GM19468 (cell line): ENCODE measurements around the gene OPCML.

ENCODE experiments used
- ATAC-seq: cut with Tn5 transposase; IDR thresholded peaks from one replicate; pipeline ENCODE4 v1.9.1; 2021; ENCODE audit warnings: mild to moderate bottlenecking, moderate library complexity, moderate number of reproducible peaks; ENCODE audit not compliant: unreplicated experiment; ENCODE audit errors: extremely low read depth

OPCML gene

DNA sequence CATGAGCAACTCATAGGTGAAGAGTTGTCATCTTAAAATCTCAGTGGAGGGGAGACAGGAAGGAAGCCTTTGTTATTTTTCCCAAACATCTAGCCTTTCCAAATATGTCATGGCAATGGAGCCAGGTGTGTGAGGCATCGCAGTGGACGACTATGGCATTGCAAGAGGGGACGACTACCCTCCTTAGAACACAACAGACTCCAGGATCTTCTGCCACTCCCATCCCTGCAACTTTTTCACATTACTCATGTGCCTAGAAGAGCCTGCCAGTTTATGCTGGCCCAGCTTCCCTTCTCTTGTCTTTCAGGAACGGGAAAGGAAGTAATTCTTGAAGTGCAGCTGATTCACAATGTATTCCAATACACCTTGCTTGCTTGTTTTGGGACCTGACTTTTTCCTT lies 1008.4 kb downstream of the OPCML start:
- ATAC-seq: no peak

DNA sequence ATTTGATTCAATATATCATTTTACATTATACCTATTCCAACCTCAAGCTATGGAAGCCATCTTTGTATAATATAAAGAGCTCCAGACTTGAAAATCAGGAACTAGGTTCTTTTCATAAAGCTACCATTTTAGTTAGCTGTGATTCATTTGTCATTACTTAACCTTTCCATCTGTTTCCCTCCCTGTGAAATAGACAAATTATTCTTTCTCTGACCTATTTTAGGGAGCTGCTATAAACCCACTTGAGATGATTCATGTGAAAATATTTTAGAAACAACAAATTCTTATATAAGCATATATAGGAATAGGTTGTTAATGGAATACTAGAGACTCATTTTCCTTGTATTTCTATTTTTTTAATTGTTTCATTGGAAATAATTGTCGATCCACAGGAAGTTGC lies 1012.1 kb downstream of the OPCML start:
- ATAC-seq: no peak

DNA sequence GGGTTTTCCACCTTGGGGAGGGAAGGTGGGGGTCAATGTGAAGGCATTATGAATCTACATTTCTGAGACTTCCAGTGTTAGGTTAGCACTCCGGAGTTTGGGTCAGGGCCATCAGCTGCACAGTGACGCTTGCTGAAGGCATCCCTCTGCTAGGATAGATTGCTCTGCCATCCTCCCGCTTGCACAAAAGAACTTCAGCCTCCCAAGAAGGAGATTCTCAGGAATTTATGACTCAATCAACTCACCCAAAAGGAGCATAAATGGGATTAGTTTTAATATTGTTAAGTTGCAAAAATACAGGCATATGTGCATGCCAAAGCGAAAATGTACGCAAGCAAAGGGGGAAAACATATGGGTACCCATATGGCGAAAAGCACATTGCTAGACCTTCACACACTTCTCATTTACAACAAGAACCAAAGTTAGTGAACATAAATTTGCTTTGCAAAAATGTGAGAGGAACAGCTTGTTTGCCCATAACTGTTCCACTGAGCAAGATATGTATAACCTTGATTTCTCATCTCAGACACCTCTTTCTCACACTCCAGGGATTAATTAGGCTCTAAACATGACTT lies 1013.0 kb downstream of the OPCML start:
- no peak for ATAC-seq

DNA sequence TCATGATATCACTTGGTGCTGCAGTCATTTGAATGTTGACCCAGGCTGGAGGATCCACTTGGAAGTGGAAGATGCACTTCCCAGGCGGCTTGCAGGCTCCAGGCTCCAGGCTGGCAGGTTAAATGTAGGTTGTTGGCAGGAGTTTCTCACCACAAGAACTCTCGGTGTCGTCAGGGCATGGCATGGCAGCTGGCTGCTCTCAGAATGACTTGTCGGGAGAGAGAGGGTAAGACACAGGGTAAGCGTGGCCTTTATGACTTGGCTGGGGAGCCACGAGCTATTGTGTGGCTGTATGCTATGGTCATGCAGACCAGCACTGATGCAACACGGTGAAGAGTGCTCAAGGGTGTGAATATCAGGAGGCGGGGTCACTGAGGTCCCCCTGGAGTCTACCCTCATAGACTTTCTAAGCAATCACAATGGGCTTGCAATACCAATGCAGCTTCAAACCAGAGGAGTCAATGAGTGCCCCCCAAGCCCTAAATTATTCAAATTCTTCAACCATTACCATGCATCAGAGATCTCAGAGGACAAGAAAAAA lies 1027.7 kb downstream of the OPCML start:
- no peak for ATAC-seq

DNA sequence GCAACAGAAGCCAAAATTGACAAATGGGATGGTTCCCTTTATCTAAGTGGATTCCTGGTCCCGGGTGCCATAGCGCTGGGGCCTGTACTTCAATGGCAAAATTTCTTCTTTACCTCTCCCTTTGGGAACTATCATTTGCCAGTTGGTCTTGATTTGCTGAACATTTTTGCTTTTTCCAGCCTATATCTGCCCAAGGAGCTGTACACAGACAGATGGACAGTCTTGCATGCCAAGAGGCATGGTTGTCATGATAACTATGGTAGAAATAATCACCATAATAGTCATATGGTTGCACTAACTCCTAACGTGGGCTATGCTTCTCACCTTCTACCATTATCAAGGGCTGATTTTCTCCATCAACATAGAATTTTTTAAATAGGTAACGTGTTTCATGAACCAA lies 1030.9 kb downstream of the OPCML start:
- ATAC-seq: no peak

DNA sequence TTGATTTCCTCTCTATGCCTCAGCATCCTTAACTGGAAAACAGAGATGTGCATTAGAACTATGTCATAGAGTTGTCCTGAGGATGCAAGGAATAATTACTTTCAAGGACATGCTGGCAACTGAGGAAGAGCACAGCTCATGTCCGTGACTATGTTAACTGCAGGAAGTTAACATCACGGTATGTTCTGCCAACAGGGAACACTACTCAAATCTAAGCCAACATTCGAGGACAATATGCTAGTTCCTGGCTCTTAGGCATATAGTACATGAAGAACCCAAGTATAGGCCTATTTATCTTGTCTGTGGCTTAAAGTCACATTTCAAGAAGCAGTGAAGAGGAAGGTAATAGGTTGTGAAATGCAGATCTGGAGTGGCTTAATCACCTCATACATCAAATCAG lies 1032.6 kb downstream of the OPCML start:
- no peak for ATAC-seq

DNA sequence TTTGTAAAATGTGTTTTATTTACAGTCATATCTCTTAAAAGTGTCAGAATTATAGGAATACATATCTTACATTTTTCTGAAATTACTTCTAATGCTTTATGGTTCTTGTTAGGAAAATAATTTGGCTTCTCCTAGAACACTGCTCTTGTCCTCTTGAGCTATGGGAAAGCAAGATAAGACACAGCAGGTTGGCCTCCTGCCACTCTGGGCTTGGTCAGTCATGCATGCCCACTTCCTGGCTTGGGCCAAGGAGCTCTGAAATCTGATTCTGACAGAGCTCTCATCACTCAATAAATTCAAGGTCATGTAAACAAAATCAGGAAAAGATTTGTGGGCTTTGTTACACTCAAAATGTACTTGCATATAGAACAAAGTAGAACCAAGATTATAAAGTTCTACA lies 1036.0 kb downstream of the OPCML start:
- ATAC-seq: no peak

DNA sequence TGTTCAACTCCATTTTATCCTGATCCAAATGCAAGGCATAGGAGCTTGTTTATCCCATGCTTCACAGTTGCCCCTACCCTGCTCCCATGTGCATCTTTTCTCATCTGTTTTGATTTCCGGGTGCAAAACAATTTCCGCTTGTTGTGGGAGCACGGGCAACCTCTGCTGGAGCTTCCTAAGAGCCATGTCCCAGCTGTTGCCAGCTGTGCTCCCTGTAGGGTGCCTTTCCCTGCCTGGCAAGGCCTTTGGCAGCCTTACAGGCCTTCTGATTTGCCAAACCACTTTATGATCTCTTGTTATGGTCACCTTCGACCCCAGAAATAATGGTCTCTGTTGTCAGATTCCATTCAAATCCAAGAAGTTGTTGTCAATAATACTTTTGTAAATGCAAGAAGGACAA lies 1038.5 kb downstream of the OPCML start:
- no peak for ATAC-seq

DNA sequence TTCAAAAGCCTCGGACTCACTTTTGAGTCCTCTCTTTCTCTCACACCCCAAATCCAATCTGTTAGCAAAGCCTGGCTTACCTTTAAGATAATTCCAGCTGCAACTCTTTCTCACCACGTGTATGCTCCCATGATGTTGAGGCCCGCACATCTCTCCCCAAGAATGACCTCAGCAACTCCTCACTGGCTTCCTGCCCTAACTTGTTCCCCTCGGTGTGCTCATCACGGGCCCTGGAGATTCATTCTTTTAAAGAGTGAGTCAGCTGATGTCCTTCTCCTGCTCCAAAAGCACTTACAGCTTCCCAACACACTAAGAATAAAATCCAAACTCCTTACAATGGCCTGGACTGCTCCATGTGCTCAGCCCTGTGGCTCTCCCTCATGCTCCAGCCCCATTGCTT lies 1041.3 kb downstream of the OPCML start:
- ATAC-seq: no peak

DNA sequence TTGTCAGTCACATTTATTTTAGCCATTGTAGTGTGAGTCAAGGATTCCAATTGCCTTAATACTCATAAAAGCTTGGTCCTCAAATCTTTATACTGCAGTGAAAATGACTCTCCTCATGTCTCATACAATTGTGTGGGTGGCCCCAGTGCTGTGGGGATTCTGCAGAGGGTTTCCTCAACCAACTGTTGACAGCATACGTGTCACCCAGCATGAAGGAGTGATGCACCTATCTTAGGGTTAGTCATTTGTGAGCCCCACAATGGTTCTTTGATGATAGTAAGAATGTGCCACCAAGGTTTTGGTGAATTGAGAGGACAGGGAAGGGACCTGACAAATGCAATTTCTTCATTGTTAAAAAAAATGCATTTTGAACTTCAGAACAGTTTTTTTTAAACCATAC lies 1046.2 kb downstream of the OPCML start:
- no peak for ATAC-seq

DNA sequence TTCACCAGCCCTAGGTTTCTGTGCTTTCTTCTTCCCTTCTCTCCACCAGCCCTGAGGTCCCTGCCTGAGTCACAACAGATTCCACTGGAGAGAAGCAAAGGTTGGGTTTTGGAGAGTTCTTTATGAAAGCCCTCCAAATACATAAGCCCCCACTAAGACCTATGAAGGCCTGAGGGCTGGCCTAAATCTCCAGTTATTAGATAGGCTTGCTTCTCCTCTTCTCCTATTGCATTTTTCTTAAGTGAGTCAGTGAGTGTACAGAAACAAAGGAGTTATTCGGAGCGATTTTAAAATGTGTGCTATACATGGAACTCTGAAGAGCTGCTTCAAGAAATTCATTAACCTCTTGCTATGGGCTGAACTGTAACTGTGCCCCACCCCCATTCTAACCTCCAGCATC lies 1057.3 kb downstream of the OPCML start:
- ATAC-seq: no peak

DNA sequence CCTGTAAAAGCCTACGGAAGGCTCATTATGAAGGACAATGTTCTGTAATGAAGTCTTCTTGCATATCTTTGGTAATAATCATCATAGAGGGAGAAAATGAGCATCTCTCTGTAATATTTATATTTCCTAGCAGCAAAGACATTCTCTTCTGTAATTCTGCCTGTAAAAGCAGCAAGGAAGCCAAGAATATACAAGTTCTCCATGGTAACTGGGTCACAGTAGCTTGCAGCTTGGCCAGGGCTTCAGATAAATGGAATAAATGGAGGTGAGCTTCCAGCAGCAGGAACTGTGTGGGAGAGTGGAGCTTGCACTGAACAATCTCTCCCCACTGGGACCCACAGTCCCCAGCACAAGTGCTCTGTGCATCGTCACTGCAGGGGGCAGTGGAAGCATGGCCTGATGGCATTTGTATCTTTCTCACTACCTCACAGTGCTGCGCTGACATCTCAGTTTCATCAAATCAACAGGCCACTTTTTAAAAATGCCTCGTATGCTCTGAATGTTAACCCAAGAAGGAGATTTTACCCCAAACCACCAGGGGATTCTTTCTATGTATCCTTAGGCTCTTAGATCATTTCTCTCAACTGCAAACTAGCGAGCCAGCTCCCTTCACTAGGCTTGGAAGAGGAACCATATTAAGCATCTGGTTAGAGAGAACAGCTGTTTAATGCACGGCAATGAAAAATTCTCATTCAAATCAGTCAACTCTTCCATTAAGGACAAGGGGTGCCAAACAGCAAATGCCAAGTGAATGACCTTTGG lies 1059.7 kb downstream of the OPCML start:
- no peak for ATAC-seq

DNA sequence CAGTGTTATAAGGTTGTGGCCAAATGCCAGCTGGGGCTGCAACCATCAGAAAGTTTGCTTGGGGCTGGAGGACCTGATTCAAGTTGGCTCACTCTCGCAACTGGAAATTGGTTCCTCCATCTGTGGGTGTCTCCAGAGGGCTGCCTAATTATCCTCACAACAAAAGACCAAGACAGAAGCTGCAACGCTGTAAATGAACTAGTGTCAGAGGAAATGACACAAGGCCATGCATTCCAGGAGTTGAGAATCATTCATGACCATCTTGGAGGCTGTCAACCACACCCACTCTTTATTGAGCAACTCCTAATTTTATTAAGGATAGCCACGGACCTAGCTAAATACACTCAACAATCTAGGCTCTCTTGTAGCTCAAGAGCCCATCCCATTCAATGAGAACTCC lies 1060.8 kb downstream of the OPCML start:
- ATAC-seq: no peak

DNA sequence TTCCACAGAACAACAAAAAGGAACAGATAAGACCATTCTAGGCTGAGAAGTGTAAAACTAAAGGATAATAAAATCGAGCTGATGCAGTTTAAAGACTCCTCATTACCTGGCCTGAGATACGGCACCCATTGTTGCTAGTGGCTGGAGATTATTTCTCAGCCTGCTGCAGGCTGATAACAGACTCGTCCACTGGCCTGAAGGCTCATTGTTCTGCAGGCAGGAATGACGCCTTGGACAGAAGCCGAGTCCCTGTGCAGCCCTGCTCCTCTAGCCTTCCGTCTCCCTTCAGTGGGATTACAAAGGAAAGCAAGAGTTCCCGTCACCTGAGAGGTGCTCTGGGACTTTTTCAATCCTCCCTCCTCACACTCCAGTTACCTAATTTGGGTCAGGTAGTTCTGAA lies 1065.3 kb downstream of the OPCML start:
- no peak for ATAC-seq

DNA sequence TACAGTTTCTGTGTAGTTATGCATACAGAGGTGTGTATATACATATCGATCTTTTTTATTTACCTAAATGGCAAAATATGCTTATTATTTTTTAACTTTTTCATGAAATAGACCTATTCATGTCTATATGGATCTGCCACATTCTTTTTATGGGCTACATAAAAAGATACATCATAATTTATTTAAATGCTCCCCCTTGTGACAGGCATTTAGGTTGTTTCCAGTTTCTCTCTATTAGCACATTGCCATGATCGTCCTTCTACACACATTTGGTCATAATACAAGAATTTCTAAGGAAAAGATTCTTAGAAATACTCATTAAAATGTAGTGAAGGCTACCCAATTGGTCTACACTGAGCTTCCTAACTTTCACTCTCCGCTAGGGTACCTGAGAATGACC lies 1067.4 kb downstream of the OPCML start:
- ATAC-seq: no peak

DNA sequence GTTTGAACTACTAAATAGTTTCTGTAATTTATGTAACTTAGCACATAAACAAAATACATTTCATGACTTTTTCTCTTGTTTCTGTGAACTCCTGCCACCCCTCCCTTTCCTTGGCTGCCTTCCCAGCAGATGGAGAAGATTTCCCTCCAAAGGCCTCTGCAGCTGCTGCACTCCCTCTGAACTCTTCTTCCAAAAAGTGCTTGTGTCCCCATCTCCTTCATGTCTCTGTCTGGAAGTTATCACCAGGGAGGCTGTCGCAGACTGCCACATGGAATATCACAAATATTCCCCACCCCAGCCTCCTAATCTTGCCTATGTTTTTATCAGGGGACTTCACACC lies 1068.3 kb downstream of the OPCML start:
- no peak for ATAC-seq

DNA sequence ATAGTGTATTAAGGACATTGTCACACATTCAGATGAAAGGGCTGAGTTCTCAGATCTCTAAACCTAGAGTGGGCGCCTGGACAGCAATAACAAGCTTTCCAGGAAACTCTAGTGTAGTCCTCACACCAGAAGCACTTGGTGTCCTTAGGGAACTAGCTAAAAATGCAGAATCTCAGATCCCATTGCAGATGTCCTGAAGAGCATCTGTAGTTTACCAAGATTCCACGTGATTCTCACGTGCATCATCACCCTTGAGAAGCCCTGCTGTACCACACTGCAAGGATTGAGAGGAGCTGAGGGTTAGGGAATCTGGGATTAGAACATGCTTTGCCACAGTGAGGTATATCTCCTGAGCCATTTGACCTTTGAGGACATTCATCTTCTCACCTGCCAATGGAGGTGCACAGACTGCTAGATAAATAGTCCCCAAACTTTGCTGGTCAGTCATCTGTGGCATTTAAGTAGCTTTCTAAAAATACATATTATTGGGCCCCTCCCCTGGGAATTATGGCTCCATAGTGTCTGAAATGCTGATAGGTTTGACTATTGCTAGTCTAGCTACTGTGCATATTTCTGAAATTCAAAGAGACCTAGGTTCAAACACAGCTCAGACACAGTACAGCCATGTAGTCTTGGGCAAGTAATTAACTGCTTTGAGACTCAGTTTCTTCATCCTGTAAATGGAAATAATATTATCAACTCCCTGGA lies 1068.9 kb downstream of the OPCML start:
- ATAC-seq: no peak

DNA sequence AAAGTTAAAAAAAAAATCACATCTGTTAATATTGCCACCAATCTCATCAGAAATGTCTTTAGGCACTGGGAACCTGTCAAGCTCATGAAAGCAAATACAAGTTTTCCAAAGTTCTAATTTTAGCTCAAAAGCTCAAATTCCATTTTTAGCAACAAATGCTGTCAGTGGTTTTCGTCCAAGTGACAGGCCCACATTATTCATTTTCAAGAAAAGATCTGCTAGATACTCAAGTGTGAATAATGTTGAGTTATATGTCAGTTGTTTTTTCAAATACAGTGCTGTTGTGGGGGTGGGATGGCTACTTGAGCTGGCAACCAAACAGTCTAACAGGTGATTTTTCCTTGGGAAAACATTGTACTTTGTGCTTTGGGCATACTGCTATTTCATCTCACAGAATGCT lies 1072.6 kb downstream of the OPCML start:
- no peak for ATAC-seq

DNA sequence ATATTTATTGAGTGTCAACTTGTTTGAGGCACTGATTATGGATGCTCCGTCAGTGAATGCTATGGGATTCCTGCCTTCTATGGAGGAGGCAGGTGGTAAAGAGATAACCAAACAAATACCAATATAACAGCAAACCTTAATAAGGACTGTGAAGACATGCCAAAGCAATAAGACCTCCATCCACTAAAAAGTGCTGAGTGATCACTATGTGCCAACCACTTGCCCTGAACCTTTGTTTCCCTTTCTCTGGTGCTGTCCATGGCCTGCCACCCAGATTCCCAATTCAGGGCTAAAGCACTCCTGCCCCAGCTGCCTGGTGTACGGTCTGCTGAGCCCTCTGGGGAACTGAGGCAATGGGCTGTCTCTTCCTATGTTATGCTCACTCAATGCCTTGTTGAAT lies 1074.9 kb downstream of the OPCML start:
- no peak for ATAC-seq

DNA sequence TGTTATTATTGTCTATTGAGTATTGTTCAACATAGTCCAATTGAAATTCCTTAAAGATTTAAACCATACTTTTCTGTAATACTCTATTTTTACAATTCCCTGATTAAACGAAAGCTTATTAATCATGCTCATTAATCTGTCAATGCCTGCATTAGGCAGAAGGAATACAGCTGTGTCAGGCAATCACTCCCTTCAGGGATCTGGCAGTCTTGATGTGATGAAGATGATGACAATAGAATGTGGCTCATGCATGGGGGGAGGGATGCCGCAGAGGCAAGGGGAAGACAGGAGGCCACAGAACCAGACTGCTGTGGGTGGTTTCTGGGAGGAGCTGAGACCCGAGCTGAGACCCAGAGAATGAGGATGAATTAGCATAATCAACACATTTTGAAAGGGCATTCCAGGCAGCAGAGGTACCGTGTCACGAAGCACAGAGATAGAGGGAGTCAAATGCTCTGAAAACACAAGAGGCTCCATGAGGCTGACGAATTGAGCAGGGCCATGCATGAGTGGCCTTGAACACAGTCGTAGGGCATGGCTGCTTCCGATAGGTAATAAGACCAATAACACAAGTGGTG lies 1075.5 kb downstream of the OPCML start:
- ATAC-seq: no peak

DNA sequence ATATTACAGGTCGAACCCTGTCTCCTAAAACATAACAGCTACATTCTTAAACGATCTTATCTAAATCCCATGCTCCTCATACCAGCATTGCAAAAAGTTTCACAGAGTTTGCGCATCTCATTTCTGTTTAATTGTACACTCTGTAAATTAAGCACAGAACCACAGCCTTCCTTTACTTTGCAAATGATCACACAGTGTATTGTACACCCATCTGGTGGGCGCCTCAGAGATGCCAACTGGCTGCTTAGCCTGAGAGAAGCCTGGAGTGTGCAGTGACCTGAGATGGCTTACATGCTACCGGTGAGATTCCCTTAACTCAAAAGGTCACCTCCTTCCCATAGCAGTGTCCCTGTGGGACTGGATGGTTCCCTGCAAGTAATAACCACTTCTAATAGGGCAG lies 1077.3 kb downstream of the OPCML start:
- no peak for ATAC-seq
